Stimulated activated CD8-positive, alpha-beta memory T cell treated with anti-CD3 and anti-CD28 coated beads, Interleukin-4, amount 100 ng/mL, for 4 hours (primary cell): ENCODE data around the gene HPX.

ENCODE experiments used
- DNase-seq, 2 donors: peaks; one replicate each; pipeline ENCODE4 v3.0.0-alpha.2; 2020; ENCODE audit warnings: low read depth in 2 of 2, low spot score in 1 of 2

Gene HPX, protein sequence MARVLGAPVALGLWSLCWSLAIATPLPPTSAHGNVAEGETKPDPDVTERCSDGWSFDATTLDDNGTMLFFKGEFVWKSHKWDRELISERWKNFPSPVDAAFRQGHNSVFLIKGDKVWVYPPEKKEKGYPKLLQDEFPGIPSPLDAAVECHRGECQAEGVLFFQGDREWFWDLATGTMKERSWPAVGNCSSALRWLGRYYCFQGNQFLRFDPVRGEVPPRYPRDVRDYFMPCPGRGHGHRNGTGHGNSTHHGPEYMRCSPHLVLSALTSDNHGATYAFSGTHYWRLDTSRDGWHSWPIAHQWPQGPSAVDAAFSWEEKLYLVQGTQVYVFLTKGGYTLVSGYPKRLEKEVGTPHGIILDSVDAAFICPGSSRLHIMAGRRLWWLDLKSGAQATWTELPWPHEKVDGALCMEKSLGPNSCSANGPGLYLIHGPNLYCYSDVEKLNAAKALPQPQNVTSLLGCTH

GRCh38 chr11:6440906-6441358 lies at the start of gene HPX:
Gene HPX, minus strand, starts transcription at chr11:6440987. Its CDS starts 24 bp downstream, at chr11:6440963.
- no peak for DNase-seq

DNA sequence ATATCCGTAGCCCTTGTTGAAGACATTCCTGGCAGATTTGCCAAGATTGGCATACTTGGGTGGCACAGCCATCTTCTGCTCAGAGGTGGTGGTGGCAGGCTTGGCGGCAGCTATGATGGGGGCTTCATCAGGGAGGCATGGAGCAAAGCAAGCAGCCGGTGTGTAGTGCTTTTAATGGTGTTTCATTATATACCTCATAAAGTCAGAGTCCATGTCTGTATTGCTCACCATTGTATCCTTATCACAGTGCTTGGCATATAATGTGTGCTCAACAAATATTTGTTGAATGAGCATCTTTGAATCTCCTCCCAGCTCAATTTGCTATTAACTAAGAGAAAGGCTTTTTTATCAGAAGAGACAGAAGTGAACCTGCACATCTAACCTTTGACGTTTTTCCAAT lies 48.5 kb upstream of the HPX start:
- no peak for DNase-seq

DNA sequence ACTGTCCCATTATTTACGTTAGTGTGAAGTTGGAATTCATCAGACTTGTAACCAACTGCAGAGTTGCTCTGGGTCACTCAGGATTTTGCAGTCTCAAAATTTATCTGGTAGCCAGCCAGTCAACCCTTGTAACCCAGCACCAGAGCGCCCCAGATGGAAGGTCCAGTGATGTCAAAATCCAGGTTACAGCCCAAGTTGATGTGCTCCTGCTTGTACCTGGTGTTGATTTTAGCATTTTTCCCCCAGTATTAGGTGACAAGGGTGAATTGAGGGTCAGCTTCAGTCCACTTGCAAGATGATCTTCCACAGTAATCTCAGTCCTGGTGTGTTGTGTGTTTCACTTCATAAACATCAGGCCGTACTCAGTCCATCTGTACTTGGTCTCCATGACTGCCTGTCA lies 48.0 kb upstream of the HPX start:
- no peak for DNase-seq

GRCh38 chr11:6488342-6488741 lies 47.6 kb upstream of the HPX start:
- no peak for DNase-seq

DNA sequence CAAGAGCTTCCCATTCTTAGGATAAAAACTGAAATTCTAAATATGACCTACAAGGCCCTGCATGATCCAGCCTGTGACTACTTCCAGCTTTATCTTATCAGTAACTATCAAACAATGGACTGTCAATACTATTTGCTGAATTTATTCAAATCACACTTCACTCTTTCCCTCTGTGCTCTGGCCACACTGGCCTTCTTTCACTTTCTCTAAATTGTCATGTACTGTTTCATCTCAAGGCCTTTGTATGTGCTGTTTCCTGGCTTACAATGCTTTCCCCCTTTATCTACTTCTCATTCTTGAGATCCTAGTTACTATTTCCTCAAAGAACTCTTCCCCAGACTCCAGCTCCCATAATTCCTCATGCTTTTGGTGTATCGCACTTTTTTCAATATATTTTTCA lies 46.2 kb upstream of the HPX start:
- DNase-seq: no peak

GRCh38 chr11:6486256-6486655 lies 45.5 kb upstream of the HPX start:
- no peak for DNase-seq

DNA sequence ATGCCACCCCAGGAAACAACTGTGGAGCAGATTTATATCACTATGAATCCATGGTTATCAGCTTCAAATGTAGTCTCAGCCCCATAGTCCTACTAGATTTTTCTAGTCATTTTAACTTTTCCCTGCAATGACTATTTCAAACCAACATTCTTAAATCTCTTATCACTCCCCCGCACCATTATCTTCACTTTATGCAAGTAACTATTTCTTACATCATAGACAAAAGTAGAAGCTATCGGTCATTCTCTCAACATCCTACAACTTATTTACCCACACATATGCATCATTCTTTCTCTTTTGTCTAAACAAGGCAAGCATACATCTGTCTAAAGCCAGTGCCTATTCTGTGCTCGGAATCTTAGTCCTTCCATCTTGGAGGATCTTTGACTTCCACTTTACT lies 44.9 kb upstream of the HPX start:
- no peak for DNase-seq

- no peak for DNase-seq
Measured at GRCh38 chr11:6483015-6483414, 42.2 kb upstream of the HPX start.

- no peak for DNase-seq
Measured at GRCh38 chr11:6482441-6482840, 41.7 kb upstream of the HPX start.

DNA sequence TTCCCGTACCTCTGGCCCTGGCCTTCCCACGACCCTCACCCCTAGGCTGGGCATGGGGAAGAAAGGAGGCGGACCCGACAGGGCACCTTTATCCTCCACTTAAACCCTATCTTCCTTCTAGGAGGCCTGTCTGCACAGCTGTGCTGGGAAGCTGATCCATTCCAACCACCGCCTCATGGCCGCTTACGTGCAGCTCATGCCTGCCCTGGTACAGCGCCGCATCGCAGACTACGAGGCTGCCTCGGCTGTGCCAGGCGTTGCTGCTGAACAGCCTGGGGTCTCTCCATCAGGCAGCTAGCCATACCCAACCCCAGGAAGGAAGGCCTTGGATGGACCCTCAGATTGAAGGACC lies 41.1 kb upstream of the HPX start:
- no peak for DNase-seq

- DNase-seq: peak; percentile 91 to 95
Measured at GRCh38 chr11:6481012-6481923, 40.5 kb upstream of the HPX start, which contains the start of the genes ARFIP2 and TIMM10B. Gene ARFIP2, minus strand, starts transcription at chr11:6481331. Its CDS starts 910 bp downstream, at chr11:6480421. Gene TIMM10B, plus strand, starts transcription at chr11:6481501. Its CDS starts 16 bp downstream, at chr11:6481517.

- no peak for DNase-seq
Measured at GRCh38 chr11:6480299-6480914, 39.6 kb upstream of the HPX start.

DNA sequence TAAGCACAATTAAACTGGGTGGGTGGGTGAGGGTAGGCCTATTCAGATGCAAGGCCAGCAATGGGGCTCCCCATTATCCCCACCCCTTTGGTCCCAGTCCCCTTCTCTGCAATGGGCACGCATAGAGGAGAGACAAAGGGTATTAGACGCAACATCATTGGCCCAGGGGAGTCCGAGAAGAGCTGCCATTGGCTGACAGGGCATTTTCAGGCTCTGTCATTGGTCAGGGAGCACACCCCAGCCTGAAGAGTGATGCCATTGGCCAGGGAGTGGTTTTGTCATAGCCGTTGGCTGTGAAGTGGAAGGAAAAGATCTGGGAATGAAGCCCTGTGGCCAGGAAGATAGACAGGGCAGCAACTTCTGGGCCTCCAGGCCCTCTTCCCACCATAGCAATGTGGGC lies 35.8 kb upstream of the HPX start:
- DNase-seq: no peak

GRCh38 chr11:6475936-6476335 lies 35.1 kb upstream of the HPX start:
- no peak for DNase-seq

DNA sequence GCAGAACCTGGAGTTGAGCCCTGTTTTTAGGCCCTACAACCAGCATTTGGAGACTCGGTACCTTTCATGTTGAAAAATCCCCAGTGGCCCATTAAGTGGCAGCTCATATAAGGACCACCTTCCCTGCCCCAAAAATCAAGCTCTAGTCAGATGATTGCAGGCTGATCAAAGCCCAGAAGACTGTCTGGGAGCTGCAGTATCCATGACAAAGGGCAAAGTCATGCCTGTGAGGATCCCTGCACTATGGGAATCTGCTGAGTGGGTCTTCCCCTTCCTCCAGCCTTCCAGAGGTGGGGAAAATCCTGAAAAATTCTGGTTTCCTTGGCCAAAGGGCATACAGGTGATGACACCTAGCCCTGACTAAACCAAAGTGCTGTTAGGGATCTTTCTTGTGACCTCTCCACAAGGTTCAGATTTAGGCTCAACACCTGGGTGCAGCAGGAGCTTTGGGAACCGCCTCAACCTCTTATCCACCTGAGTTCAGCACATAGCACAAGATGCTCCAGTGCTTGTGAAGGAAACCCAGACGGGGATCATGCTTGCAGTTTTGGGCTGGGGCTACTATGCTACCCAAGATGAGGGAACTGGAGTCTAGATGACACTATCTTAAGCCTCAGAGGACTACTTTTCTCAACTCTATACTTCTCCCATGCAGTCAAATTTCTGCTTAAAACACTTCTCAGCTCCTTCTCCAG lies 34.2 kb upstream of the HPX start:
- no peak for DNase-seq

GRCh38 chr11:6474413-6474792 lies 33.6 kb upstream of the HPX start:
- no peak for DNase-seq

- peak; percentile 47 to 66 for DNase-seq
Measured at GRCh38 chr11:6473451-6474412, 32.9 kb upstream of the HPX start, which contains the start of gene TRIM3. Gene TRIM3, minus strand, starts transcription at chr11:6473941. Its CDS starts 8,246 bp downstream, at chr11:6465695.

- no peak for DNase-seq
Measured at GRCh38 chr11:6472934-6473333, 32.1 kb upstream of the HPX start.

- DNase-seq: no peak
Measured at GRCh38 chr11:6469599-6469998, 28.8 kb upstream of the HPX start.
